CD4-positive, alpha-beta memory T cell (primary cell): Measurements from ENCODE around the gene KIAA1549. TPM values are rescaled to one million over a fixed set of nuclear protein-coding genes. Genes with fewer than 3 reads are reported as not detected.
"Not testable (repeated sequence)": the region's sequence is repeated elsewhere in the genome, so short reads cannot be mapped to it uniquely, and the experiment has no call there.

Experiments used
- CTCF ChIA-PET: fragments of 350-600 bp; sonication (Branson Sonifier 250); formaldehyde crosslinking; loops from one replicate; lab custom pipeline; 2021; ENCODE audit warnings: inconsistent platforms; ENCODE audit not compliant: partially characterized antibody; lab: Charles Lee
- POLR2A ChIA-PET: fragments of 350-600 bp; sonication (Branson Sonifier 250); formaldehyde crosslinking; loops from one replicate; lab custom pipeline; 2021; ENCODE audit not compliant: partially characterized antibody; lab: Charles Lee
- DNase-seq, 5 donors: peaks; one replicate each; pipeline versions ENCODE4 v3.0.0 to v3.0.0-alpha.2; 2020 to 2022; ENCODE audit warnings: mixed read lengths in 1 of 5
- H3K27ac ChIP-seq: one replicate; pipeline ENCODE4 v1.7.0; 2013; ENCODE audit warnings: low read depth, low read length
- H3K27me3 ChIP-seq: 2 replicates; pipeline ENCODE4 v1.7.0; 2013; ENCODE audit warnings: mild to moderate bottlenecking, low read length, moderate library complexity; ENCODE audit not compliant: insufficient read depth
- H3K36me3 ChIP-seq: 2 replicates; pipeline ENCODE4 v1.7.0; 2013; ENCODE audit warnings: mild to moderate bottlenecking, low read length, moderate library complexity; ENCODE audit not compliant: insufficient read depth
- H3K4me1 ChIP-seq: 2 replicates; pipeline ENCODE4 v1.7.0; 2013; ENCODE audit warnings: mild to moderate bottlenecking, low read length, moderate library complexity; ENCODE audit not compliant: insufficient read depth
- H3K4me3 ChIP-seq, 2 donors: one replicate each; pipeline ENCODE4 v1.7.0; 2013; ENCODE audit warnings: low read length in 2 of 2, mild to moderate bottlenecking in 1 of 2
- H3K9me3 ChIP-seq, 2 donors: one replicate each; pipeline ENCODE4 v1.7.0; 2013; ENCODE audit warnings: low read length in 2 of 2, control low read depth in 1 of 2; ENCODE audit not compliant: control insufficient read depth in 1 of 2
- H3K27ac Mint-ChIP-seq, 7 donors: one replicate each; pipeline ENCODE4 v1.8.0; 2020 to 2021; ENCODE audit warnings: mixed read lengths in 7 of 7, mild to moderate bottlenecking in 6 of 7, inconsistent platforms in 3 of 7, moderate library complexity in 3 of 7
- H3K27me3 Mint-ChIP-seq, 2 donors: one replicate each; pipeline ENCODE4 v1.8.0; 2020 to 2021; ENCODE audit warnings: mixed read lengths in 2 of 2
- H3K36me3 Mint-ChIP-seq, 2 donors: one replicate each; pipeline ENCODE4 v1.8.0; 2020 to 2021; ENCODE audit warnings: mixed read lengths in 2 of 2, inconsistent platforms in 1 of 2, mild to moderate bottlenecking in 1 of 2
- H3K4me1 Mint-ChIP-seq, 4 donors: one replicate each; pipeline ENCODE4 v1.8.0; 2020 to 2021; ENCODE audit warnings: mixed read lengths in 4 of 4, mild to moderate bottlenecking in 1 of 4
- H3K4me3 Mint-ChIP-seq, 8 donors: one replicate each; pipeline ENCODE4 v1.8.0; 2020 to 2021; ENCODE audit warnings: mixed read lengths in 8 of 8, mild to moderate bottlenecking in 7 of 8, moderate library complexity in 6 of 8, inconsistent platforms in 3 of 8
- H3K9me3 Mint-ChIP-seq, 8 donors: one replicate each; pipeline ENCODE4 v1.8.0; 2020 to 2021; ENCODE audit warnings: mixed read lengths in 8 of 8, mild to moderate bottlenecking in 5 of 8, inconsistent platforms in 3 of 8, moderate library complexity in 1 of 8
- intact Hi-C: fragments of 100-400 bp; cut with micrococcal nuclease; formaldehyde crosslinking; loops from one replicate; pipeline ENCODE4 v1.15.1; 2023
- polyA plus RNA-seq, 2 donors: library from polyadenylated mRNA; unstranded; fragments of 300-500 nt; fragmentation: Illumina TruSeq; gene quantifications; one replicate each; pipeline ENCODE4 v1.2.3, GENCODE V29; 2021
- total RNA-seq, 2 experiments: library from RNA; stranded (reverse); gene quantifications; one replicate each; pipeline ENCODE4 v1.2.3, GENCODE V29; 2021

Gene KIAA1549
- total and polyA plus RNA-seq, 4 experiments from 2014 or later, result 0.02 to 0.11 (median 0.06) TPM; not detected in 1

- Histone ChIP-seq H3K27me3 (peaks cover 22% of the 10 kb centered on the region), H3K9me3 (no peaks in the 10 kb centered on the region), H3K4me1 (peaks cover 6% of the 10 kb centered on the region), H3K36me3 (no peaks in the 10 kb centered on the region), H3K4me3 (peak overlapping the region in 1 of 2 donors; percentile 43), H3K27ac (no peak overlapping the region)
- CTCF ChIA-PET, result interaction anchor here (1.0 to 5.2 kb wide), 2 partner anchors 77 to 96 kb away, joined by 3 to 42 read pairs; no protein-coding TSS in a partner anchor
- peaks cover 32 to 34% of the 10 kb centered on the region in 2 donors for H3K27me3 Mint-ChIP-seq
- H3K36me3 Mint-ChIP-seq, result peaks cover 0 to 1% of the 10 kb centered on the region in 2 donors
- peak overlapping the region in 6 of 7 donors; percentile 11 to 86 (median 62) for H3K27ac Mint-ChIP-seq
- peak overlapping the region; percentile 86 to 90 (median 89) for H3K4me3 Mint-ChIP-seq
- peak in 3 of 5 donors; percentile 1 to 14 (median 11) for DNase-seq
- H3K9me3 Mint-ChIP-seq, result no peaks in the 10 kb centered on the region
- POLR2A ChIA-PET, result interaction anchor here (3.9 kb wide), 1 partner anchor 94 kb away, joined by 17 read pairs; no protein-coding TSS in a partner anchor
- intact Hi-C loops, result loop anchor here (1.0 to 5.0 kb wide), 3 partner anchors 78 to 228 kb away; no protein-coding TSS in a partner anchor
- peaks cover 9 to 26% (median 12%) of the 10 kb centered on the region in 4 donors for H3K4me1 Mint-ChIP-seq
These were observed 462 bp downstream of the KIAA1549 start for GRCh38 chr7:138980563-138981291.

GRCh38 chr7:138979988-138980562 lies 1.1 kb downstream of the KIAA1549 start:
- H3K4me3 ChIP-seq, result no peak overlapping the region
- Mint-ChIP-seq H3K4me3 (peak overlapping the region; percentile 86 to 90 (median 89)), H3K4me1 (peaks cover 9 to 26% (median 12%) of the 10 kb centered on the region in 4 donors), H3K27me3 (peaks cover 36 to 37% of the 10 kb centered on the region in 2 donors), H3K27ac (peak overlapping the region in 1 of 7 donors; percentile 30), H3K36me3 (peaks cover 0 to 1% of the 10 kb centered on the region in 2 donors), H3K9me3 (no peaks in the 10 kb centered on the region)
- no peaks in the 10 kb centered on the region for H3K9me3 ChIP-seq
- H3K27ac ChIP-seq, result no peak overlapping the region
- DNase-seq, result peak in 1 of 5 donors; percentile 1
- intact Hi-C loops, result loop anchor here (2.0 to 5.0 kb wide), 2 partner anchors 77 to 228 kb away; no protein-coding TSS in a partner anchor
- CTCF ChIA-PET, result interaction anchor here (1.0 to 5.2 kb wide), 2 partner anchors 77 to 95 kb away, joined by 3 to 42 read pairs; no protein-coding TSS in a partner anchor
- H3K27me3 ChIP-seq, result peaks cover 22% of the 10 kb centered on the region
- peaks cover 6% of the 10 kb centered on the region for H3K4me1 ChIP-seq
- H3K36me3 ChIP-seq, result no peaks in the 10 kb centered on the region
- POLR2A ChIA-PET, result interaction anchor here (3.9 kb wide), 1 partner anchor 94 kb away, joined by 17 read pairs; no protein-coding TSS in a partner anchor

- CTCF ChIA-PET, result interaction anchor here (0.5 to 5.2 kb wide), 3 partner anchors 76 to 1246 kb away, joined by 3 to 42 read pairs (median 4); no protein-coding TSS in a partner anchor
- Histone ChIP-seq H3K9me3 (no peaks in the 10 kb centered on the region), H3K36me3 (no peaks in the 10 kb centered on the region), H3K4me1 (peaks cover 6% of the 10 kb centered on the region), H3K27me3 (peaks cover 22% of the 10 kb centered on the region), H3K4me3 (no peak overlapping the region), H3K27ac (no peak overlapping the region)
- Mint-ChIP-seq H3K27ac (peak overlapping the region in 1 of 7 donors; percentile 26), H3K4me1 (peaks cover 9 to 26% (median 12%) of the 10 kb centered on the region in 4 donors), H3K27me3 (peaks cover 38% of the 10 kb centered on the region in 2 donors), H3K36me3 (peaks cover 0 to 1% of the 10 kb centered on the region in 2 donors), H3K9me3 (no peaks in the 10 kb centered on the region), H3K4me3 (peak overlapping the region; percentile 18 to 90 (median 40))
- DNase-seq, result peak in 2 of 5 donors; percentile 9 to 11
- intact Hi-C loops, result no loop called here
- POLR2A ChIA-PET, result interaction anchor here (1.0 to 3.9 kb wide), 2 partner anchors 93 to 154 kb away, joined by 3 to 17 read pairs; a partner anchor contains a TSS
These were observed 1.8 kb downstream of the KIAA1549 start for GRCh38 chr7:138979226-138979979.

- peaks cover 38 to 41% of the 10 kb centered on the region in 2 donors for H3K27me3 Mint-ChIP-seq
- CTCF ChIA-PET, result interaction anchor here (5.2 kb wide), 1 partner anchor 93 kb away, joined by 42 read pairs; no protein-coding TSS in a partner anchor
- intact Hi-C loops, result no loop called here
These were observed 2.5 kb downstream of the KIAA1549 start for GRCh38 chr7:138978541-138979184.

GRCh38 chr7:138976161-138976560 lies 5.0 kb downstream of the KIAA1549 start:
- H3K4me3 ChIP-seq, H3K27ac Mint-ChIP-seq, H3K36me3 ChIP-seq, H3K9me3 Mint-ChIP-seq, H3K27ac ChIP-seq, intact Hi-C loops, DNase-seq, H3K36me3 Mint-ChIP-seq, H3K4me1 ChIP-seq, POLR2A ChIA-PET, CTCF ChIA-PET, H3K4me3 Mint-ChIP-seq, H3K9me3 ChIP-seq: not testable (repeated sequence)
- peaks cover 41 to 44% of the 10 kb centered on the region in 2 donors for H3K27me3 Mint-ChIP-seq
- H3K4me1 Mint-ChIP-seq, result peaks cover 8 to 15% (median 10%) of the 10 kb centered on the region in 4 donors
- peaks cover 22% of the 10 kb centered on the region for H3K27me3 ChIP-seq

More at GRCh38 chr7:138978541-138979184, 2.5 kb downstream of the KIAA1549 start:
- Mint-ChIP-seq H3K4me3 (peak overlapping the region in 1 of 8 donors; percentile 70), H3K4me1 (peaks cover 9 to 26% (median 12%) of the 10 kb centered on the region in 4 donors), H3K27ac (no peak overlapping the region), H3K36me3 (peaks cover 0 to 1% of the 10 kb centered on the region in 2 donors), H3K9me3 (no peaks in the 10 kb centered on the region)
- Histone ChIP-seq H3K27ac (no peak overlapping the region), H3K36me3 (no peaks in the 10 kb centered on the region), H3K9me3 (no peaks in the 10 kb centered on the region), H3K4me3 (no peak overlapping the region), H3K4me1 (peaks cover 6% of the 10 kb centered on the region), H3K27me3 (peaks cover 22% of the 10 kb centered on the region)
- DNase-seq, result no peak
- POLR2A ChIA-PET, result interaction anchor here (0.6 to 1.0 kb wide), 2 partner anchors 155 to 266 kb away, joined by 3 to 4 read pairs; a partner anchor contains a TSS

GRCh38 chr7:138975343-138976104 lies 5.7 kb downstream of the KIAA1549 start:
- H3K36me3 Mint-ChIP-seq, result no peaks in the 10 kb centered on the region
- Histone ChIP-seq H3K27me3 (peaks cover 19% of the 10 kb centered on the region), H3K9me3 (no peaks in the 10 kb centered on the region), H3K27ac (no peak overlapping the region), H3K4me3 (no peak overlapping the region), H3K36me3 (no peaks in the 10 kb centered on the region), H3K4me1 (peaks cover 2% of the 10 kb centered on the region)
- H3K27ac Mint-ChIP-seq, result no peak overlapping the region
- peaks cover 5 to 11% (median 7%) of the 10 kb centered on the region in 4 donors for H3K4me1 Mint-ChIP-seq
- ChIA-PET CTCF (interaction anchor here (1.9 kb wide), 1 partner anchor 89 kb away, joined by 5 read pairs; no protein-coding TSS in a partner anchor), POLR2A (no interaction called here)
- DNase-seq, result no peak
- H3K27me3 Mint-ChIP-seq, result peaks cover 38 to 40% of the 10 kb centered on the region in 2 donors
- H3K4me3 Mint-ChIP-seq, result no peak overlapping the region
- intact Hi-C loops, result no loop called here
- peaks cover 0 to 3% (median 0%) of the 10 kb centered on the region in 8 donors for H3K9me3 Mint-ChIP-seq
